H1 (cell line): ENCODE results near the gene SP1. TPM values are rescaled to one million over a fixed set of nuclear protein-coding genes. Genes with fewer than 3 reads are reported as not detected.

Experiments used
- CTCF ChIA-PET: fragments of 300-600 bp; sonication (Branson Sonifier 250); formaldehyde crosslinking; loops from one replicate; lab custom pipeline; 2021; ENCODE audit not compliant: partially characterized antibody; lab: Charles Lee
- POLR2A ChIA-PET: fragments of 300-600 bp; sonication (Branson Sonifier 250); formaldehyde crosslinking; loops from one replicate; lab custom pipeline; 2021; ENCODE audit warnings: inconsistent platforms; ENCODE audit not compliant: partially characterized antibody; lab: Charles Lee
- DNase-seq, 2 experiments: peaks; one replicate each; pipeline versions ENCODE4 v3.0.0 to v3.0.0-alpha.2; 2010 to 2022; ENCODE audit warnings: low spot score in 2 of 2, low read depth in 1 of 2, mixed read lengths in 1 of 2
- FAIRE-seq: peaks from 2 replicates; lab custom pipeline; 2011; peaks lifted over from hg19 to GRCh38; lab: Jason Lieb, UNC
- H2AFZ ChIP-seq: 2 replicates; pipeline ENCODE4 v1.8.1; 2012; ENCODE audit warnings: low read length, inconsistent platforms
- H2AK5ac ChIP-seq: 2 replicates; pipeline ENCODE4 v1.6.1; 2013; ENCODE audit warnings: low read depth, low read length
- H2BK120ac ChIP-seq: replicated peaks from 2 replicates; pipeline ENCODE3; 2013; ENCODE audit warnings: low read depth, low read length, inconsistent platforms
- H2BK12ac ChIP-seq: 2 replicates; pipeline ENCODE4 v1.6.1; 2013; ENCODE audit warnings: low read depth, low read length
- H2BK15ac ChIP-seq: 2 replicates; pipeline ENCODE4 v1.6.1; 2013; ENCODE audit warnings: low read length
- H2BK20ac ChIP-seq: 2 replicates; pipeline ENCODE4 v1.6.1; 2013; ENCODE audit warnings: low read length
- H2BK5ac ChIP-seq: 2 replicates; pipeline ENCODE4 v1.6.1; 2013; ENCODE audit warnings: low read depth, low read length
- H3K14ac ChIP-seq: 2 replicates; pipeline ENCODE4 v1.6.1; 2013; ENCODE audit warnings: inconsistent platforms; ENCODE audit not compliant: insufficient read length
- H3K18ac ChIP-seq: 2 replicates; pipeline ENCODE4 v1.6.1; 2013; ENCODE audit warnings: low read length; ENCODE audit errors: extremely low read depth
- H3K23ac ChIP-seq: 2 replicates; pipeline ENCODE4 v1.6.1; 2013; ENCODE audit warnings: inconsistent platforms; ENCODE audit not compliant: insufficient read length
- H3K23me2 ChIP-seq: 2 replicates; pipeline ENCODE4 v1.6.1; 2013; ENCODE audit warnings: low read depth, low read length
- H3K27ac ChIP-seq: 2 replicates; pipeline ENCODE4 v1.6.1; 2011; ENCODE audit warnings: low read depth, low read length, inconsistent platforms
- H3K27me3 ChIP-seq, 4 experiments: replicated peaks in 1 of 4; 1 replicate in 1 of 4; 2 replicates in 3 of 4; pipeline versions ENCODE4 v1.6.1 to v1.8.1; 2011 to 2013; ENCODE audit warnings: low read length in 3 of 4, mild to moderate bottlenecking in 3 of 4, inconsistent platforms in 2 of 4, mixed read lengths in 2 of 4, moderate library complexity in 1 of 4; ENCODE audit not compliant: control insufficient read depth in 3 of 4, insufficient read depth in 3 of 4; ENCODE audit errors: extremely low read depth in 1 of 4
- H3K36me3 ChIP-seq, 4 experiments: 2 replicates each; pipeline versions ENCODE4 v1.6.1 to v1.8.1; 2011 to 2013; ENCODE audit warnings: mild to moderate bottlenecking in 4 of 4, low read length in 3 of 4, moderate library complexity in 2 of 4, control low read depth in 1 of 4, inconsistent platforms in 1 of 4; ENCODE audit not compliant: insufficient read depth in 4 of 4, control insufficient read depth in 2 of 4
- H3K4ac ChIP-seq: replicated peaks from 2 replicates; pipeline ENCODE3; 2013; ENCODE audit warnings: low read length, low read depth, mixed read lengths, inconsistent platforms; ENCODE audit not compliant: insufficient read length
- H3K4me1 ChIP-seq, 4 experiments: replicated peaks in 1 of 4; 1 replicate in 1 of 4; 2 replicates in 3 of 4; pipeline versions ENCODE4 v1.6.1 to v1.8.1; 2011 to 2013; ENCODE audit warnings: low read length in 3 of 4, inconsistent platforms in 2 of 4, mixed read lengths in 1 of 4; ENCODE audit not compliant: insufficient read depth in 4 of 4, control insufficient read depth in 3 of 4
- H3K4me2 ChIP-seq, 2 experiments: 2 replicates each; pipeline versions ENCODE4 v1.6.1 to v1.8.1; 2011 to 2013; ENCODE audit warnings: low read depth in 2 of 2, low read length in 2 of 2, control low read depth in 1 of 2, inconsistent platforms in 1 of 2, mild to moderate bottlenecking in 1 of 2; ENCODE audit not compliant: insufficient read depth in 1 of 2
- H3K4me3 ChIP-seq, 4 experiments: fragments of 200-600, 300-600 bp in 1 of 4; sonication (generic), shearing (Covaris generic), sonication (Bioruptor Twin) in 1 of 4; 2 replicates each; pipeline versions ENCODE4 v1.5.1 to v1.8.1; 2011 to 2016; ENCODE audit warnings: low read length in 4 of 4, low read depth in 3 of 4, control low read depth in 2 of 4, inconsistent platforms in 2 of 4, mild to moderate bottlenecking in 2 of 4, mixed read lengths in 1 of 4, moderate library complexity in 1 of 4; ENCODE audit not compliant: insufficient read depth in 2 of 4; ENCODE audit errors: extremely low read depth in 1 of 4
- H3K56ac ChIP-seq: replicated peaks from 2 replicates; pipeline ENCODE3; 2013; ENCODE audit warnings: low read depth, mild to moderate bottlenecking, mixed read lengths, low read length, inconsistent platforms; ENCODE audit not compliant: insufficient read length
- H3K79me1 ChIP-seq: 2 replicates; pipeline ENCODE4 v1.6.1; 2013; ENCODE audit warnings: low read depth, low read length, control low read depth
- H3K79me2 ChIP-seq, 2 experiments: 2 replicates each; pipeline versions ENCODE4 v1.6.1 to v1.8.1; 2012 to 2013; ENCODE audit warnings: low read length in 2 of 2, mild to moderate bottlenecking in 2 of 2, inconsistent platforms in 1 of 2; ENCODE audit not compliant: insufficient read depth in 2 of 2, control insufficient read depth in 1 of 2
- H3K9ac ChIP-seq, 4 experiments: replicated peaks in 1 of 4; 1 replicate in 1 of 4; 2 replicates in 3 of 4; pipeline versions ENCODE4 v1.6.1 to v1.8.1; 2011 to 2013; ENCODE audit warnings: low read depth in 3 of 4, low read length in 3 of 4, control low read depth in 2 of 4, mild to moderate bottlenecking in 2 of 4, moderate library complexity in 2 of 4, inconsistent platforms in 1 of 4; ENCODE audit errors: extremely low read depth in 1 of 4
- H3K9me3 ChIP-seq, 2 experiments: 2 replicates each; pipeline versions ENCODE4 v1.6.1 to v1.8.1; 2012 to 2013; ENCODE audit warnings: mild to moderate bottlenecking in 2 of 2, moderate library complexity in 2 of 2, control low read depth in 1 of 2, inconsistent platforms in 1 of 2, low read depth in 1 of 2, low read length in 1 of 2, mixed read lengths in 1 of 2; ENCODE audit not compliant: insufficient read depth in 2 of 2
- H4K20me1 ChIP-seq, 2 experiments: replicated peaks in 1 of 2; 2 replicates each; pipeline versions ENCODE3 to v1.8.1; 2011 to 2013; ENCODE audit warnings: inconsistent platforms in 2 of 2, low read length in 2 of 2, mild to moderate bottlenecking in 1 of 2; ENCODE audit not compliant: insufficient read depth in 2 of 2, control insufficient read depth in 1 of 2
- H4K5ac ChIP-seq: 2 replicates; pipeline ENCODE4 v1.6.1; 2013; ENCODE audit warnings: low read length, low read depth, mixed read lengths, inconsistent platforms; ENCODE audit not compliant: insufficient read length
- H4K8ac ChIP-seq: 2 replicates; pipeline ENCODE4 v1.8.0; 2013; ENCODE audit warnings: mild to moderate bottlenecking, moderate library complexity, low read length, inconsistent platforms; ENCODE audit not compliant: insufficient read depth; ENCODE audit errors: extremely low read depth
- H4K91ac ChIP-seq: replicated peaks from 2 replicates; pipeline ENCODE3; 2013; ENCODE audit warnings: low read length, mixed read lengths, inconsistent platforms; ENCODE audit not compliant: insufficient read length
- ATF3 ChIP-seq: IDR thresholded peaks from 2 replicates; pipeline ENCODE4 v1.6.1; 2011; ENCODE audit warnings: low read depth, mild to moderate bottlenecking, low read length; ENCODE audit not compliant: insufficient read depth
- E2F6 ChIP-seq: IDR thresholded peaks from 2 replicates; pipeline ENCODE4 v1.6.1; 2012; ENCODE audit warnings: inconsistent platforms
- EP300 ChIP-seq, 2 experiments: IDR thresholded peaks; 1 replicate in 1 of 2; 2 replicates in 1 of 2; pipeline ENCODE4 v1.6.1; 2011 to 2012; ENCODE audit warnings: low read depth in 2 of 2, low read length in 2 of 2, mild to moderate bottlenecking in 2 of 2, borderline replicate concordance in 1 of 2, inconsistent platforms in 1 of 2, moderate library complexity in 1 of 2
- GTF2F1 ChIP-seq: IDR thresholded peaks from 2 replicates; pipeline ENCODE4 v1.6.1; 2012; ENCODE audit warnings: low read depth, low read length, improper control_type of control experiment, borderline replicate concordance
- MAX ChIP-seq: IDR thresholded peaks from 2 replicates; pipeline ENCODE4 v1.6.1; 2012; ENCODE audit warnings: inconsistent platforms
- TAF1 ChIP-seq: IDR thresholded peaks from 2 replicates; pipeline ENCODE4 v1.6.1; 2011; ENCODE audit warnings: mild to moderate bottlenecking, low read depth, low read length
- TBP ChIP-seq: IDR thresholded peaks from 2 replicates; pipeline ENCODE4 v1.6.1; 2011; ENCODE audit warnings: low read depth, low read length, improper control_type of control experiment
- WGBS, 2 experiments: shearing (Covaris generic) in 1 of 2; methylation state at CpG; one replicate each; pipeline versions ENCODE4 v1.1.6 to v1.1.7; 2013 to 2015; ENCODE audit warnings: low lambda C conversion rate in 2 of 2, mixed read lengths in 2 of 2, inconsistent platforms in 1 of 2, low coverage in 1 of 2, missing lambda C conversion rate in 1 of 2; ENCODE audit not compliant: insufficient replicate concordance in 2 of 2, insufficient coverage in 1 of 2, insufficient read length in 1 of 2; ENCODE audit errors: extremely low coverage in 1 of 2, missing lambda C conversion rate in 1 of 2; 5-methylcytosine and 5-hydroxymethylcytosine counted together
- polyA plus RNA-seq, 7 experiments: library from polyadenylated mRNA; depleted of rRNA in 3 of 7; stranded (reverse) in 5 of 7; unstranded in 2 of 7; fragments of >200 nt in 5 of 7; fragments of 200-250 nt in 2 of 7; gene quantifications; 1 replicate in 5 of 7; 2 replicates in 1 of 7; 4 replicates in 1 of 7; pipeline versions ENCODE4 v1.2.1 to v1.2.3, GENCODE V29; 2011 to 2013; ENCODE audit warnings: missing spikeins in 2 of 7, mixed read lengths in 2 of 7
- total RNA-seq: library from RNA; stranded (reverse); fragmentation: NEBNext Ultra II Directional; extraction: Animal tissue kit (Norgen Biotek cat#: 25700); gene quantifications from 2 replicates; pipeline ENCODE4 v1.2.1, GENCODE V29; 2021

Gene SP1
- total and polyA plus RNA-seq, 2 of the 8 experiments (the other 6 are each of a cell fraction or from before 2014, with no cell fraction given), result 50.7 to 75.2 TPM

GRCh38 chr12:53379389-53380103 is 430 bp upstream of the SP1 start:
- Histone ChIP-seq H3K4me1 (peaks cover 6 to 26% (median 14%) of the 10 kb centered on the region in 4 experiments), H2BK5ac (peak overlapping the region; percentile 96), H3K56ac (peak overlapping the region; percentile 56), H4K5ac (peak overlapping the region; percentile 93), H3K36me3 (peaks cover 17 to 28% (median 18%) of the 10 kb centered on the region in 4 experiments), H3K9ac (peak overlapping the region; percentile 45 to 99 (median 87)), H4K8ac (peak overlapping the region; percentile 99; the same call in 1 of the 2 replicates), H2AFZ (peak overlapping the region; percentile 74), H3K18ac (peak overlapping the region; percentile 97), H3K14ac (no peak overlapping the region), H3K79me2 (peaks cover 5 to 32% of the 10 kb centered on the region in 2 experiments), H3K4me2 (peak overlapping the region; percentile 84 to 92), H3K23ac (no peak overlapping the region), H2BK12ac (peak overlapping the region; percentile 94), H4K91ac (peak overlapping the region; percentile 92), H3K23me2 (peaks cover 7% of the 10 kb centered on the region; the same call in 1 of the 2 replicates), H2BK120ac (peak overlapping the region; percentile 36), H3K4me3 (peak overlapping the region; percentile 50 to 72 (median 56)), H2BK20ac (no peak overlapping the region), H3K27ac (peak overlapping the region; percentile 96), H2AK5ac (peak overlapping the region; percentile 85; the same call in 1 of the 2 replicates), H3K79me1 (peaks cover 12% of the 10 kb centered on the region), H2BK15ac (no peak overlapping the region), H4K20me1 (peaks cover 2 to 13% of the 10 kb centered on the region in 2 experiments), H3K9me3 (no peaks in the 10 kb centered on the region), H3K27me3 (no peaks in the 10 kb centered on the region), H3K4ac (no peak overlapping the region)
- POLR2A ChIA-PET, result interaction anchor here (0.6 to 2.4 kb wide), 30 partner anchors 10 to 880 kb away, joined by 3 to 19 read pairs (median 3); partner anchors contain the start of genes AAAS, ESPL1, PRR13 and TARBP2
- CTCF ChIA-PET, result interaction anchor here (0.6 to 2.5 kb wide), 10 partner anchors 13 to 59 kb away, joined by 3 to 17 read pairs (median 3); no protein-coding TSS in a partner anchor
- FAIRE-seq (peak; percentile 94), DNase-seq (peak; percentile 86 to 100)
- WGBS, 2 experiments, result 0% methylated on average over 29 of the region's 29 CpGs; no CpG with 5 or more reads in 1 of the 2 experiments
- TF ChIP-seq TBP (peak; percentile 83), TAF1 (peak; percentile 83; the same call in 1 of the 2 replicates), E2F6 (peak; percentile 77), GTF2F1 (no peak), EP300 (IDR thresholded peaks at IDR 0.05; ENCODE audit: borderline replicate concordance in 1 of 2, low read depth in 2 of 2, low read length in 2 of 2) (no peak), ATF3 (no peak), MAX (peak; percentile 1; the same call in 1 of the 2 replicates)
